Measurements from ENCODE around the gene C14orf132.
A peak's percentile ranks its signal among the peaks of the same experiment; 100 is the strongest.

Gene C14orf132

GRCh38 chr14:96039633-96040311 lies 610 bp downstream of the C14orf132 start:
- peak; percentile 70 for DNase-seq (ENCODE audit: low spot score)

- no peak for DNase-seq (ENCODE audit: low spot score)
These were observed 1.7 kb downstream of the C14orf132 start for GRCh38 chr14:96040828-96041371.

DNA sequence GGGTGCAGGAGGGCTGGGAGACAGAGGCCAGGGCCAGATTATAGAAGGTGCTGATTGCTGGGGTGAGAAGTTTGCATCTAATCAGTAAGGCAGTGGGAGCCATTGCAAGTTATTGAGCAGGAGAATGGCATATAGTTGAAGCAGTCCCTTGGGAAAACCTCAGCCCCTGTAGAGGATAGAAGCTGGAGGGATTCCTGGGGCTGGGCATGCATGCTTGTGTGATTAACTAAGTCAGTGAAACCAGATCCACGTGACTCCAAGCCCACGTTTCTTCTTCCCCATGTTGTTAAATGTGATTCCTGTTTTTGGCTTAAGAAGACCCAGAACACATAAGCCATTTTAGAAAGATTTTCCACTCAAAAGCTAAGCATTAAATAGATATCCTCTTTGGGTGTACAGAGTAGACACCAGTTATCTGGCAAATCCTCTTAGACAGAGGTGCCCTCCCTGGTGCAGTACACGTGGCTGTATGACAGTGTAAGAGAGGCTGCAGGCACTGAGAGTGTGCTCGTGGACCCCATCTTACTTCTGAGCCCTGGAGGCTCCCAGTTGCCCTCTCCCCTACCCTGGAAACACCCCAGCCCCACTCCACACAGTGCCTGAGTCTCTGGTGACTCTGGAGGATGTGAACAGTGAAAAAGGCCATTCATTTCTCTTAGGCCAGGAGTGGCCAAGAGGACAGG lies 3.2 kb downstream of the C14orf132 start:
- no peak for DNase-seq (ENCODE audit: low spot score)

- no peak for DNase-seq (ENCODE audit: low spot score)
These were observed 7.5 kb downstream of the C14orf132 start for GRCh38 chr14:96046630-96047029.

DNA sequence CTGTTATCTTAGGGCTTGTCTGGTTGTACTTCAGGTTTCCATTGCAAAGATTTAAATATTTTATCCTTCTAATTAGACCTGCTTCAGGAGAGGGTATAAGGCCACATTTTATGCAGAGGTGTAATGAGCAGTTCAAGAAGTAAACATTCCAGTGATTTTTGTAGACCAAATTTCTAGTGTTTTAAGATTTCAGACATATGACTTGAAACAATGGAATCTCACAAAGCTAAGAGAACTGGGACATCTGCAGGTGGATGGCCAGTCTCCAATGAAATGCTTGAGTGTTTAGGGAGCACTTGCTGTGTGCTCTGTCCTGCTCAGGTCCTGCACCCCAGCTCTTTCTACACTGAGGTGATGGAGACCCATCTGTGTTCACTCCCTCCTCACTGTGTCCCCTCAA lies 7.9 kb downstream of the C14orf132 start:
- no peak for DNase-seq (ENCODE audit: low spot score)

DNA sequence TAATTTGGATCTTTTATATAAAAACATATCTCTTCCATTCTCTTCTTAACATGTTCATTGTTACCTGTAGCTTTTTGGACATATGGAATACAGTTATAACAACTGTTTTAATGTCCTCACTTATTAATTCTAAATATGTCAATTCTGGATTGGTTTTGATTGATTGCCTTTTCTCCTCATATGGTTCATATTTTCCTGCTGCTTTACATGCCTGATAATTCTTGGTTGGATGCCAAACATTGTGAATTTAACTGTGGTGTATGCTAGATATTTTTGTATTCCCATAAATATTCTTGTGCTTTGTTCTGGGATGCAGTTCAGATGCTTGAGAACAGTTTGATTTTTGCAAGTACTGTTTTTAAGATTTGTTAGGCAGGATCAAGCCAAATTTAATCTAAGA lies 10.8 kb downstream of the C14orf132 start:
- DNase-seq (ENCODE audit: low spot score) = no peak

DNA sequence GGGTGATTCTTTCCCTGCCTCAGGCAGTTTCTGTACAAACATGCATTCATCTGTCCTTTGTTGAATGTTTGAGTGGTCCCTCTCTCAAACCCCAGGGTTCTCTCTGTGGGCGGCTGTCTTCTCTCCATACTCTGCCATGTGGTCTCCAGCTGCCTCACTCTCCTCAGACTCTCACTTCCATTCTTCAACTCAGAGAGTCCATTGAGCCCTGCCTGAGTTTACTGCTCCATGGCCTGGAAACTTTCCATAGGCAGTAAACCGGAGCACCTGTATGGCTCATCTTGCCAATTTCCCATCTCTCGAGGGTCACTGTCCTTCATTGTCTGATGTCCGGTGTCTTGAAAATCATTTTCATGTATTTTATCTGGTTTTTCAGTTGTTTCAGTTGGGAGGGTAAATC lies 11.3 kb downstream of the C14orf132 start:
- DNase-seq (ENCODE audit: low spot score) = peak; percentile 21

DNA sequence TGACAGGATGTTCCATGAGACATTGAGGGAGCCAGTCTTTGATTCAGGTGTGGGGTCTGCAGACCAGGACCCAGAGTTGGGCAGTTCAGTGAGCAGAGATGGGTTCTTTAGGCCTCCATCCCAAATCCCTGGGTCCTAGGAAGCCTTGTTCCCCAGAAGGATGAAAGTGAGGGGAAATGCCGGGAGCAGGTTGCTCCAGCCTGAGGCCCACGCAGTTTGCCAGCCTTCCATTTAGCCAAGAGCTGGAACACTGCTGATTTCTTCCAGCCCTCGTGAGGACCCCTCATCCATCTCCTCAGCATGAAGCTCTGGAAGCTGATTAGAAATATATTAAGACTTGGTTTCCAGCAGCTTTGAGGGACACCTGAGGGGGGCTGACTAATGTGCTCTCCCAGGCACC lies 12.1 kb downstream of the C14orf132 start:
- no peak for DNase-seq (ENCODE audit: low spot score)

DNA sequence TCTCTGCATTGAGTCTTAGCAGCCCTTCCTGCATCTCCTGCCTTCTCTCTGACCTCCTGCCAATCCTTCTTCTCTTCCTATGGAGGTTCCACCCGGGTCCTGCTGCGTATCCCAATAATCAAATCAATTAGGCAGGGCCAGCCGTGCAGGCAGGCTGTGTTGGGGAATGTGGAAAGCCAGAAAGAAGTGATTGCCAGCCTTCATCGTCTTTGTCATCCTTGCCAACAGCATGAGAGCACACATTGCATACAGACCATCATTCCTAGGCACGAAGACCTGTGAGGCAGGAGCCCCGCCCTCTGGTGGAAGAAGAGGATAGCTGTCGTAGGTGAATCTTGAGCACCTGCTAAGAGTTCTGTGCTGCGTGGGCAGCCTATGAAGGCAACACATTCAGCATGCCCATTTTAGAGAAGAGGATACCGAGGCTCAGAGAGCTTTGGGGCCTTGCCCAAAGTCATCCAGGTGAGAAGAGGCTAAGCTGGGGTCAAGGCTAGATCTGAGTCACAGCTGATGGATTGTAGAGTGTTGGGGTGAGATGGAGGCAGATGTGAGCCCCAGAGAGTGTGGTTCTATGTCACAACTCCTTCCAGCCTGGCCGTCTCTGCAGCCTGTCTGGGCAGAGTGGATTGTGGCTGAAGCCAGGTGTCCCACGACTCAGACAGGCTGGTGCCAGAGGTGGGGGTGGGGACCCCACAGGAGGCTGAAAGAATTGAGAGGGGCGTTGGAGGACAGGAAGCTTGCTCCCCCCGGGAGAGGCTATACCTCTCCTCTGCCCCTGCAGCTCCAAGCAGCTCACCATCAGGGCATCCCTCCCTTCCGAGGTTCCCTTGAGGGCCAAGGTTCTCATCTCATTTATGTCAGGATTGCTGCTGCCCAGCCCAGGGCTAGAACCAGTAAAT lies 12.7 kb downstream of the C14orf132 start:
- DNase-seq (ENCODE audit: low spot score) = no peak

DNA sequence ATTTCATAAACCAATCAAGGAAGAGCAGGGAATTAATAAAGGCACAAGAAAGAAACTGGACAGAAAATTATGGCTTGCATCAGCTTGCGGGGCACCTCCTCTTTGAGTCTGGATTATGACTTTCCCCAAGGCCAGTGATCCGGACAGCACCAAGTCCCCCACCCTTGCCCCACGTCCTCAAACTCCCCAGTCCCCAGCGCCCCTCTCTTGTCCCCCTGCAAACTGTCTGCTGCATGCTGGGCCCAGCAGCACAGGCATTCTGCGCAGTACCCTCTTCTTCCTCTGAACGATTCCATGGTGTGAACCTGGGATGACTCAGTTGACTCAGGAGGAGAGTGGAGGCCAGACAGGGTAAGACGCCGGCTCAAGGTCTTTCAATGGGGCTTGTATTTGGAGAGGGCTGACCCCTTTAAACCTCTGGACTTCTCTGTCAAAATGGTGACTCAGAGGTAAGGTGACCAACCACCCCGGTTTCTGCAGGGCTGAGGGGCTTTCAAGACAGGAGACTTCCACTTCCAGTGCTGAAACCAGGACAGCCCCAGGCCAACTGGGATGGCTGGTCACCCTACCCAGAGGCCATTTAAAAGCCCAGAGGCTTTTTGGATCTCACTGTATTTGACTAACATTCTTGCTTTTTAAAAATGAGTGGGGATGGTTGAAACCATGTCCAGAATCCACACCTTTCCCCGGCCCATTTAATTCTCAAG lies 13.5 kb downstream of the C14orf132 start:
- no peak for DNase-seq (ENCODE audit: low spot score)

DNA sequence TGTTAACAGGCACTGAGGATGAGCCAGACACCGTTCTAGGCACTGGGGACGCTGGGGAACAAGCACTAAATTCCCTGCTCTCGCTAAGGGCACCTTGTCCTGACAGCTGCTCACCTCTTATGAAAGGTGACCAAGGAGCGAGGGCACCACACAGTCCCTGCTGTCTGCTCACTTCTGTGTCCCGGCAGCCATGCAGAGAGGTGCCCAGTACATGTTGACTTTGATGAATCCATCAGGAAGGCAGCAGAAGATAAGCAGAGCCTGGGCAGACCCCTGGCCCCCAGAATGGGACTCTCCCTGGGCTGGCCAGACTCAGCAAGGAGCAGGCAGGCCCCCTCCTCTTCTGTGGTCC lies 14.1 kb downstream of the C14orf132 start:
- DNase-seq (ENCODE audit: low spot score) = no peak

DNA sequence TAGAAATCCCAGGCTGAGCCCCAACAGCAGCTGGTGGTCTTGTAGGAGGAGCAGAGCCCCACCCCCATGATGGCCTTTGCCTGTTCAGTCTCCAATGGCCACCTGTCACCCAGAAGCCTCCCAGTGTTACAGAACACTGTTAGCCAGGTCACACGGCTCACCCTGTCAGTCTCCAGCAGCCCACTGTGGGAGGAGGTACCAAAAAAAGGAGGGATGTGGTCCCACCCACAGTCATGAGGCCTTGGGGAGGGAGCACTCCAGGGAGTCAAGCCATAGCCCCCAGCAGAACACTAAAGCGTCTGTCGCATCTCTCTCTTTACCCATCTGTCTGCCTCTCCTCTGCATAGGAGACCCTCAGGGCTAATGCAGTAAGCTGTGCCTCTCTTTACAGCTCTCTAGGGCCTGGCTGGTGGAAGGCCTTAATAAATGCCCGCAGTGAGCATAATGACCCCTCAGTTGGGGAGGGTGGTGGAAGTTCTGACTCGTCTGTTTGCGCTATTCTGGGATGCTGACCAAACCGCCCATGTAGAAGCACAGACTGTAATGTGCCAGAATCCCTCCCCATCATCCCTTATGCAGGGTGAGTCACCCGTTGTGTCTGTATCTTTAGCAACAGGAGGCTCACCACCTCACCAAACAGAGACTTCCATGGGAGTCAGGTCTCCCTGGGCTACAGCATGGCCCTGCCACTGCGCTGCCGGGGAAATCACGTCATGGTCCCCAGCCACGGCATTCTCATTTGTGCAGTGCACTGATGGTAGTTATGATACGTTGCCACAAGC lies 14.6 kb downstream of the C14orf132 start:
- no peak for DNase-seq (ENCODE audit: low spot score)

GRCh38 chr14:96054661-96055060 lies 15.5 kb downstream of the C14orf132 start:
- DNase-seq (ENCODE audit: low spot score) = no peak

DNA sequence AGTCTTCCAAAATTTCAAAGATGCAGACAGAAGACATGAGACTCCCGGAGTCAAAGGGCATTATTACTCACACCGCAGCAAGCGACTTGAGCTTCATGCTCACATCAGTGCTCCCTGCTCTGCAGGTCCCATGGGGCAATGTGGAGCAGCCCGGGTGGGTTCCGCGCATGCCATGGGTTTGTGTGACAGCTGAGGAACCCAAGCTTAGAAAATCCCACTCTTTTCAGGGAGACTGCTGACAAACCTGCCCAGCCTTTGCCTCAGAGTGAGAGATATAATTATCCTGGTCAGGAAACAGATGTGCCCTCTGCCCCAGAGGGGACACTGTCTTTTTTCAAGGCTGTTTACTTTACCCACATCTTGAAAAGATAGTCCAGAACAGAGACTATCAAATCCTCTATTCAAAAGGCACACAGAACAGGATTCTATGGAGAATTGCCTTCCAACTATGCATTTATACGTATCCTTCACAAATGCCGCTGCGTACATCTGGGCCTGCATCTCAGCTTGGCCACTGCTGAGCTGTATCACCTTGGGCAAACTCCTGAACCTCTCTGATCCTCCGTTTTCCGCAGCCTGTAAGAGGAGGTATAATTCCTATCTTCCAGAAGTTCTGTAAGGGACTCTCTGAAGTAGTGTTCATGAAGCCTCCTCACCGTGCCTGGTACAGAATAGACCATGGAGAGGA lies 16.0 kb downstream of the C14orf132 start:
- DNase-seq (ENCODE audit: low spot score) = no peak

- peak; percentile 38 for DNase-seq (ENCODE audit: low spot score)
These were observed 16.8 kb downstream of the C14orf132 start for GRCh38 chr14:96055753-96056508.

GRCh38 chr14:96056509-96057422 lies 17.6 kb downstream of the C14orf132 start:
- peak; percentile 46 for DNase-seq (ENCODE audit: low spot score)

DNA sequence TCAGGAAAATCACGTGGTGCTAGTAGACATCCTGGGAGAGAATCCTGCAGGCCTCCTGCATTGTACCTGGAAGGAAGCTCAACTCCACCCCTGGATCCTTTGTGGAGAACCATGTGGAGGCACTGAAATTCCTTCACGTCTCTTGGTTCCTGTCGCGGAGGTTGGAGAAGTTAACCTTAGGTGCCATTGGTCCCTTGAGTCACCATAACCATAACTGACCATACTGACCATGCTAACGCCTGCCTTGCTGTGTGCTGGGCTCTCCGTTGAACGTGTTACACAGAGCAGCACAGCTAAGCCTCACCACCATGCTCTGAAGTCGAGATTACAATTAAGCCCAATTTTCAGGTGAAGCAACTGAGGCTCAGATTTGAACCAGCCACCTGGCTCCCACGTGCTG lies 18.6 kb downstream of the C14orf132 start:
- peak; percentile 18 for DNase-seq (ENCODE audit: low spot score)

- DNase-seq (ENCODE audit: low spot score) = peak; percentile 43
These were observed 19.5 kb downstream of the C14orf132 start for GRCh38 chr14:96058576-96059200.
